CMK (cell line): ENCODE measurements around the gene SPAG17.
"Not testable (repeated sequence)": the region's sequence is repeated elsewhere in the genome, so short reads cannot be mapped to it uniquely, and the experiment has no call there.

Experiments
- DNase-seq: peaks from one replicate; pipeline ENCODE4 v3.0.0-alpha.2; 2010; ENCODE audit warnings: low read depth

Gene SPAG17

DNA sequence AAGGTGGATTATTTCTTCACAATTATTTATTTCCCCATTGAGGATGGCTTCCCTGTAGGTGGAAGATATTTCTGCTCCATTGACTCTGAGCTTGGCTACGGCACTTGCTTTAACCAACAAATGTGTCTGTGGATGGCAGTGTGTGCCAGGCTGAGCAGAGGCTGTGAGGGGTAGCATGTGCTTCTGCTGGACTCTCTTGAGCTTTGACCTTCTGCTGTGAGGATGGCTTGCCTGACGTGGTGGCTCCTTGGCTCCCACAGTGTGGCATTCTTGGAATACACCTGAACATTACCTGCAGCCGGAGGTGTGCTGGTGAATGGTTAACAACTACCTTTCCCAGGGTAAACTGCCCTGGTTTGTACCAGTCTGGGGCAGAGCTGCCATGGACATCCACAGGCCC lies 208.6 kb downstream of the SPAG17 start:
- no peak for DNase-seq

DNA sequence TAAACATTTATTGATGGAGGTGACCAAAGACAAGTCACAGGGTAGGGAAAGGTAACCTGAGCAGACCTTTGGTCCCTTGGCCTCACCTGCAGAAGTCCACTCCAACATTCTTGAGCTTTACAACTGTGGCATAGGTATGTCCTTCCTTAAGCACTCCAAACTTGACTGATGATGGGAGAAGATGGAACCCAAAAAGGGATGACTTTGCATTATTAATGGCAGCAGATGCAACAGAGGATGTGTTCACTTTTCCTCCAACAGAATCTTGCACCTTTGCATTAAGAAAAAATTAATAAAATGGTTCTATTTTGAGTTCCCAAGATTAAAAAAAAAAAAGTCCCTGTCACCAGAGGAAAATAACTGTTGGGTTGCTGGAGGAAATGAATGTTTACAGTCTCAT lies 213.3 kb downstream of the SPAG17 start:
- no peak for DNase-seq

DNA sequence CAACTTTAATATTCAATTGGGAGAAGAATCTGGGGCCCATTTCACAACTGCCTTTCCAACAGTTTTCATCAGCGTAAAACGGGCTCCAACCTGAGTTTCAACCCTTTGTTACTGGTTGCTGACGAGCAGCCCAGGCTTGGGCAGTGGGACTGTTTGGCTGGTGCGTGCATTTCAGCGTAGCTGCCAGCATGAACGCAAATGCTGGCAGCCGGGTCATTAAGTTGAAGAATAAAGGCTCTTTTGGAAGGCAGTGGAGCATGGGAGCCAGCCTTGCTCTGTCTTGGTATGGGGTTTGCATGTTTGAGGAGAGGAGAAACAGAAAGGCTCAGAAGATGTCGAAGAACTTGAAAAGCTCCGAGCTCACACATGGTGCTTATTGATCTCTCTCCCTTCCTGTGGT lies 214.8 kb downstream of the SPAG17 start:
- no peak for DNase-seq

DNA sequence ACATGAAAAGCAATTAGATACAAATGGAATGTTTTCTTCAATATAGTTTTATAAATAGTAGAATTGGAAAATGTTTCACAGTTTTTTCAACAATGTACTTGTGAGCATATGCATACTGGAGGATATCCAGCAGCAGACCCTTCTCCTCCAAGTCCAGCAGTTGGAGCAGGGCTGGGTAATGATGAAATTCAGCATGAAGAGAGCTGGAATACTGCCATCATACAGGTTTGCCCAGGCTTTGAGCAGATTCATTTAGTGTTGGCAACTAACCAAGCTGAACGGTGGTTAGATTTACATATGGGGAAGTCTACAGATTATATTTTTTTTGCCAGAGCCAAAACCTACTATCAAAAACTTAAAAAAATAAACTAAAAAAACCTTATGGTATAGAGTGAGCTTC lies 217.1 kb downstream of the SPAG17 start:
- no peak for DNase-seq

DNA sequence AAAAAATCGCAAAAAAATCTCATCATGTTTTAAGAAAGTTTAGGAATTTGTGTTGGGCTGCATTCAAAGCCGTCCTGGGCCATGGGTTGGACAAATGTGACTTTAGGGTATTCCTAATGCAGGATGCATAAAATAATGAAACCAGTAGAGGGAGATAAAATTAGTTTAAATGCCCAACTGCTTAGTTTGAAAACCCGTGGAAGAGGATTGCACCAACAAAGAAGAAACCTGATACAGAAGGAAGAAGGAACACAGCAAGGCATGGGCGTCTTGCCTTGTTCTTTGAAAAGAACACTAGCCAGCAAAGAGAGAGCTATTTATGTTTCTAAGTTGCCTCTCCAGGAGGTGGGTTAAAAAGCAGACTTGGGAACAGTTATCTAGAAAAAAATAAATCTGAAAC lies 217.6 kb downstream of the SPAG17 start:
- DNase-seq, result no peak

DNA sequence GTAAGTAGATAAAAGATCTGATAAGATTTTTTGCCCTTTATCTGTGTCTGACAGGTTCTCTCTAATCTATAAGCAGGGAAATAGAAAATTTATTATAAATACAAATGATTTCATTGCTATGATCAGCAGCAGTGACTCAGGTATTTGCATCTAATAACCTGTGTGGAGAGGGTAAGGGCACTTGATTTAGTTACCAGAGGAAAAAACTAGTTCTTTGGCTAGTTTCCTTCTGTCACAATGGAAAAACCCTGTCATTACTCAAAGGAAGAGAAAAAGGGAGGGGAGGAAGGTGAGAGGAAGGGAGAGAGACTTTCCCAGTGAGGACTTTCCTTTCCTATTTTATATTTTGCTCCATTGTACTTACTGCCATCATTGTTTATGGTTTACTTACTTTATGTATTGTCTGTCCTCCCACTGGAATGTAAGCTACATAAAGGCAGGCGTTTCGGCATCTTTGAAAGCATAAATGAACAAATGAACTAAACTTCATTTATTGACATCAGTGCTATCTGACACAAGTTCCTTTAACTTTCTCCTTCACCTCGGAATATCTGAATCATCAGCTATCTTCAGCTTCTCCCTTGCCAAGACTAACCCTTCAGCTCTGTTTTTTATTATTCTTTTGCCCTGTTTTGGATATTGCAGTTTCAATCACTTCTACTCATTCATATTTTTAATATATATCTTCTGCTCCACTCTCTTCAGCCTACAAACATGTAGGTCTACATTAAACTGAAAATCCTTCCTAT lies 220.6 kb downstream of the SPAG17 start:
- no peak for DNase-seq

DNA sequence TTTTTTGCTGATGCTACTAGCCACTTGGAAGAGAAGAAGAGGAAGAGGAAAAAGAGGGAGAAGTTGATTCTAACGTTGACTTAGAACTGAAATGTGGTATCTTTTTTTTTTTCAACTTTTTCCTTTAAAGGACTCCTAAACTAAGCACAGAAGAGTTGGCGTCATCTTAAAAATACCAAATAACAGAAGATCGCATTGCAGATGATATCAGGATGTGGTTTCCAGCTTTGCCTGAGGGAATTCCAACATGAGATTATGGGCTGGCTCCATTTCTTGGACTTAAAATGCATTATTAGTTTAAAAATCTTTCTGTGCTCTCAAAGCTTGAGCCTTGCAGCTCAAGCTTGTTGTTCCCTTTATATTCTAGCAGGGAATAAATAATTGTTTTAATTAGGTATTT lies 225.7 kb downstream of the SPAG17 start:
- no peak for DNase-seq

DNA sequence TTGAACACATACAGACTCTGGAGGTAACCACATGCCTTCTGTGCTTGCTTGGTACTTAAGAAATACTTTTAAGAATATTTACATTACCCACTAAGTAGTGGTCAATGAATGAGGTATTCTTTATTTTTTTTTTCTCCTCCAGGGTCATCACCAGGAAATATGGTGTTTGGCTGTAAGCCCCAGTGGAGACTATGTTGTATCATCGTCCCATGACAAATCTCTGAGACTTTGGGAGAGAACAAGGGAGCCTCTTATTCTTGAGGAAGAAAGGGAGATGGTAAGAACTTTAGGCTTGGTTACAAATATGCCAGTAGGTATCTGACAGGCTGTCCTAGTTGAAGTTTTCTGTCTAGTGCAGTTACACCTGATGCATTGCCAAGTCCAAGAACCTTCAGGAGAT lies 232.6 kb downstream of the SPAG17 start:
- DNase-seq, result no peak

DNA sequence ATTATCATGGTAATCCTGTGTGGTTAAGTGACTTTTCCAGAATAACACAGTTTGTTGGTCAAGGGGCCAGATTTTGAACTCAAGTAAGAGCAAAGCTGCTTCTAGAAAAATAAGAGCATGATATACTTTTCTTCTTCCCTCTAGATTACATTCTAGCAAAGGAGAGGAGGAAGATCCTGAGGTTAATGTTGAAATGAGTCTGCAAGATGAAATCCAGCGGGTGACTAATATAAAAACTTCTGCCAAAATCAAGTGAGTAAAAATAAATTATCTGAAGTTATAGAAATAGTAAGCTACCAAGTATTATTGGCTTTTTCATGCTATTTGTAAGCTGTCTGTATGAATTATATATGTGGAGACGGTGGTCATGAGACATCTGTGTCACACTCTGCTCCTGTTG lies 242.7 kb downstream of the SPAG17 start:
- no peak for DNase-seq

DNA sequence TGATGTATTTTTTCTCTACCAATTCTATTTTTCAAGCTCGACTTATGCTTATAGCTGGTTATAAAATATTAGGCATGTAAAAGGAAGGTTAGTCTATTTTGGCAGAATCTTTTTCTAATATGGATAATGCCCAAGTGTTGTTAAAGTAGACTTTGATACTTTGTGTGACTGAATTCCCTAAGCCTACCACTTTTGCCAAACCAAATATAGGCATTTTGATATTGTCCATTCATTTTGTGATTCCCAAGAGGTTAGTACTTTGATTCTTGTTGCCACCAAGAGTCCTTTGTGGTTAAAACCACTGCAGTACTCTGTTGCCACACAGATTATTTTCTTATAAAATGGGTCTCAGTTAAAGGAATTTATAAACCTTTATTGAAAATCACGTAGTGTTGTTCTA lies 251.3 kb downstream of the SPAG17 start:
- no peak for DNase-seq

DNA sequence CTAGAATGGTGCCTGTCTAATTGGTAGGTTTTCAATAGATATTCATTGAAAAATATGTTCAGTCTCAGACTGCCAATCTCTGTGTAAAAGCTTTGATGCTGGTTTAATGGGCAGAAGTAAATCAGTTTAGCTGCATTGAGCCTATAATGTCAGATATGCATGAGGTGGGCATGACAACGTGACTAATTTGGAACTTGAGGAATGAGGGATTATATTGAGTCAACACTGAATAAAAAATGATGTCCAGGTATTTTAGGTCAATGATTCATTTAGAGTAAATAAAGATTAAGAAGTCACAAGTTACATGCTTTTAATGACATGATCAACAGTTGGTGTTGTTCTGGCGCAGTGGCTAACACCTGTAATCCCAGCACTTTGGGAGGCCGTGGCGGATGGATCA lies 252.5 kb downstream of the SPAG17 start:
- DNase-seq, result no peak

DNA sequence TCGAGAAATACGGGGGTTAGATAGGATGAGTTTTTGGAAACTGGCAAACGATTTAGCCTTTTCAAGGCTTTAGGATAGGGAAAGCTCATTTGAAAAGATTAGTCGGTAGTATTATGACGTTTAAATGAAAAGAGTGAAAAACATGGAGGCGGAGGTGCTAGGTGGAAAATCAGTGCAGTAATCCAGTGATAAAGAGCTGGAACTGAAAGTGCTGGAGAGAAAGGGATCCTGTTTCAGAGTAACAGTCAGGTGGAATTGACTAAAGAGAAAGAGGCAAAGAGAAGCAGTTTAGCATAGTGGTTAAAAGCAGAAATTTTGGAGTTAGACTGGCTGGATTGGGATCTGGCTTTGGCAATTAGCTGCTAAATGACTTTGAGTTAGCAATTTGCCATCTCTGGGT lies 254.5 kb downstream of the SPAG17 start:
- DNase-seq, result peak; percentile 20

DNA sequence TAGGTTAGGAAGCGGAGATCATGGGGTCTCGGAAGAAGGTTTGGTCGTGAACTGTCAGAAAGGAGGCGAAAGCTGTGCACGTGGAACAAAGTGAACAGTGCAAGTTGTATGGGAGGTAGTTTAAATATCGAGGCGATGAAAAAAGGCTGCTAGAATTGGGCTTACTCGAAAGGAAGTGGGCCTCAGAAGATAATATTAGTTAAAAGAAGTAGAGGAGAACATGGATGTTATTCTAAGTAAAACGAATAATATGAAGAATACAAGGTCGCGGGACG lies 254.9 kb downstream of the SPAG17 start:
- no peak for DNase-seq

DNA sequence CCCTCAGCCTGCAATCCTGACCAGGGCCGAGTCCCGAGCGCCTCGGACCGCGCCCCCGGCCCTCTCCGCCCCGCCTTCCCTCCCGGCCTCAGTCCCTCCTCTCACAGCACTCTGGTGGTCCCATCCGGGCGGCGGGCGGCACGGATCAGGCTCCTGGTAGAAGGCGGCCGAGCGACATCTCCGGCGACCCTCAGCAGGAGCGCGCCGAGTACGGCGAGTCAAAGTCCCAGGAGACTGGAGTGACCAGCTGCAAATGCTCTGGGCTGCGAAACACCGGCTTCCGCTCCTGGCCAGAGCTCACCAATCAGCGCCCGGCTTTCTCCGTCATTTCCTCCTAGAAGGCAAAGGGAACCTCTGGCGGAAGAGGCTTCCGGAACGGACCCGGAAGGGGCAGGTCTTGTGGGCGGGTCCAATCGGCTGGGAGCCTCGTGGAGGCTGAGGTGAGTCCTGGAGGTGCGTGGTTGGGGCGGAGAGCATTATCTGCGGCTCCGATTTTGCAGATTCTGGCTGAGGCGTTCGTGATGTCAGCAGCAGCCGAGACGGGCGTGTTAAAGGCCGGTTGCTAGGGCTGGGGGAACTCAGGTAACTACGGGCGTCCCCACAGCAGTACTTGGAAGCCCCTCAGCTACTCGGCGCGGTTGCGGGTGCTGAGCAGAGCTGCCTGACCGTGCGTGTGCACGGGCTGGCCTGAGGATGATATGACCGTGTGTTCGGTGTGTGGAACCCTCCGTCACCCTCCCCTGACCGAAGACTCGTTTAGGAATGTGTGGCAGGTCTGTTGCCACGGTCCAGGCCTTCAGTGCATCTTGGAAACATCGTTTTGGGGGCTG lies 255.5 kb downstream of the SPAG17 start, which contains the start of the genes GDAP2 and WDR3:
TSS of gene GDAP2 (minus strand) at position 279 of the 830 bp plus-strand sequence. CDS start 9,264 bp downstream, outside the sequence.
TSS of gene WDR3 (plus strand) at position 397 of the 830 bp plus-strand sequence. CDS start 3,581 bp downstream, outside the sequence.
- peak; percentile 89 for DNase-seq

DNA sequence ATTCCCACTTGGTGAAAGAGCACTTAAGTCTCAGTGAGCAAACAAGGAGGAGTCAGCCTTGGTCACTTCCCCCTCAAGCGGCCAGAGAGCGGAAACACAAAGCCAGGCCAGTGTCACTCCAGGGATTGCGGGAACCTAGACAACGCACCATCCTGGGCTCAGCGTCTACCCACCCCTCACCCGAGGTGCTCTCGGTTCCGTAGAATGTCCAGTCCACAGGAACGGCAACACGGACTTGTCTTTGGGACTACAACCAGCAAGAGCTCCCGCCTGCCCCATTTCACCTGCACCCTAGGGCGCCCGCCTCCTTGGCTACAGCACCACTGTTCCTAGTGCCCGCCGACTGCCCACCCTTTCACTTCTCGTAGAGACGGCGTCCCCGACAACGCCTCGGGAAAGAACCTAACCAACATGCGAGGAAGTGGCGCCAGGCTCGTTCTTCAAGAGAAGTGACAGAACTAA lies 256.1 kb downstream of the SPAG17 start:
- peak; percentile 49 for DNase-seq

DNA sequence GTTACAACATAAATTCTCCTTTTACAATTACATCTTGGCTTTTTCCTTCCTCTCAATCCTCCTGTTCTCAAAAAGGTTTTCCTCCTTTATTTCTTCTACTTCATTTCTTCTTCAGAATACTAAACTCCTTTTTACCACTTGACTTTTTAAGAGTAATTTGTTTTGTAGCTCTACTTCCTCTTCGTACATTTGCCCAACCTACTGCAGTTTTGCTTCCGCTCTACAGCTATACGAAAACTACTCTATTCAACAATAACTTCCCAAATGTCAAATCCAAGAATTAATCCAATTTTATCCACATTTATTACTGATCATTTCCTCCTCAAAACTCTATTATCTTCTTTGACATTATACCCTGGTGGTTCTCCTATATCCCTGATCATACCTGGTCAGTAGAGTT lies 259.0 kb downstream of the SPAG17 start:
- DNase-seq, result no peak

DNA sequence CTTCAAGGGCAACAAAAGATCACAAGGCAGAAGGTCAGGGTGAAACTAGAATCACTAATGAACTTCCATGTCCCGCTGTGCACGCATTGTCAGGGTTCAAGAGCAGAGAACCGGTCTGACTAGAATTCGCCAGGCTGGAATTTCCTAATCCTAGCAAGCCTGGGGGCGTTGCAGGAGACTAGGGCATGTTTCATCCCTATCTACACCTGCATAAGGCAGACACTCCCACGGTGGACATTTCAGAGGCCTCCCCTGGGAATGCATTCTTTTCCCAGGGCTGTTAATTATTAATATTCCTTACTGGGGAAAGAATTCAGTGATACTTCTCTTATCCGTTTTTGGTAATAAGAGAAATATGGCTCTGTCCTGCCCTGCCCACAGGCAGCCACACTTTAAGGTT lies 262.3 kb downstream of the SPAG17 start:
- not testable (repeated sequence) for DNase-seq

DNA sequence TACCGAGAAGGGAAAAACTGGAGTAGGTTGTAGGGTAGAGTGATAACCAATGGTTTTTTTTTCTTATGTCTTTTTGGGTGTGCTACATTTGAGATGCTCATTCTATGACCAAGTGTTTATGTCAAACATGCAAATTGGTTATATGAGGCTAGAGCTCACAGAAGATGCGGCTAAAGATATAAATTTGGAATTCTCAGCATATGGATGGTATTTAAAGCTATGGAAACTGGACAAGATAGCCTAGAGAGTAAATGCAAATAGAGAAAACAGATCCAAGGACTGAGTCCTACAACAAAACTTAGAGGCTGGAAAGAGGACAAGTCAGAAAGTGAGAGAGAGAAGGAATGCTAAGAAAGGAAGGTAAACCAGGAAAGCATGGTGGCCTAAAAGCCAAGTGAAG lies 263.0 kb downstream of the SPAG17 start:
- no peak for DNase-seq

DNA sequence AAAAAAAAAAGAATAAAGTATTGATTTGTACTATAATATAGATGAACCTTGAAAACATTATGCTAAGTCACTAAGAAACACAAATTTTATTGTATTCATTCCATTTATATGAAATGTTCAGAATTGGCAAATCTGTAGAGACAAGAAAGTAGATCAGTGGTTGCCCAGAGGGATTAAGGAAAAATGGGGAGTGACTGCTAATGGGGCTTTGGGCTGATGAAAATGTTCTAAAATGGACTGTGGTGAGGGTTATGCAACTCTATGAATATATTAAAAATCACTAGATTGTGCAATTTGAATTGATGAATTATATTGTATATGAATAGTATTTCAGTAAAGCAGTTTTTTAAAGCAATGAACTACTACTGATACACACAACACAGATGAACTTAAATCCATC lies 265.7 kb downstream of the SPAG17 start:
- no peak for DNase-seq

DNA sequence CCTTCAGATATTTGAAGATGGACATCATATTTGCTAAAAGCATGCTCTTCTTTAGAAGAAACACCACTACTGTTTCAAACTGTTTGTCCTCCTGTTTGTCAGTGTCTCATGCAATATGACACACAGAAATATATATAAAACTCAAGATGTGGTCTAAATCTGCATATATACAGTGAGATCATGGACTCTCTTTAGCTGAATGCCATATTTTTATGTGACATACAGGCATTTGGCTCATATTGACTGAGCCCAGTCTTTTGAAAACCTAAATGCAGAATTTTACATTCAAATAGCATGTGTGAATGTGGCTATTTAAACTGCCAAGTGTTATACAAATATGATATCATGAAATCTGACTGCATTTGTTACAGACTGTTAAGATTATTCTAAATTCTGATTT lies 274.0 kb downstream of the SPAG17 start:
- no peak for DNase-seq

DNA sequence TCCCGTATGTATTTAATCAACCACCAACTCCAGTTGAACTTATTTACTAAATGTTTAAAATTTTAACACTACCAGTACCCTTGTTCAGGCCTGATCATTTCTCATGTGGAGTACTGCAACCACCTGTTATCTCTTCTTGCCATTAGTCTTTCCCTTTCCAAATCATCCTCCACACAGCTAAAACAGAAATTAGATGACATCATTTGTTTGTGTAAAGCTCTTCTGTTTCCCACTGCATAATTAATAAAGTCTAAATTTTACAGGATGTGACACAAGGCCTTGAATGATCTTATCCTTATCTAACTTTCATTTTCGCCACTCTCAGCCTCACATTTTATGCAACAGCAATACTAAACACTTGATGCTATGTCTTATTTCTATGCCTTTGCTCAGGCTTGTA lies 280.0 kb downstream of the SPAG17 start:
- no peak for DNase-seq

DNA sequence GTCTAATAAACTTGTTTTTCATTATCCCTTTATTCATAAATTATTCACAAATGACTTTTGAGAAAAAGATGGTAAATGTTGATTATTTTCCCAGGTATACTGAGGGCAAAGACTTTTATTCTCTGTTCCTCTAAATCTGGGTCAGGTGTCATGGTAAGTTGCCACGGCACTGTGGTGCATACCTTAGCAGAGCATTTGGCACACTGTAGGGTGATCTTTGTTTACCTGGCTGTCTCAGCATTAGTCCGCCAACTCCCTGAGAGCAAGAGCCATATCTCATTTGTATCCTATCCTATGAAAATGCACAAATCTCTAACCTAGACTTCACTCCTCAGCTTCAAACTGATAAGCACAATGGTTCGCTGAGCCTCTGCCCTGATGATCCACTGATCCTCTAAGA lies 280.5 kb downstream of the SPAG17 start:
- DNase-seq, result no peak
